Bronchial epithelial cell (primary cell): ENCODE measurements around the gene DUSP1. TPM values are rescaled to one million over a fixed set of nuclear protein-coding genes. Genes with fewer than 3 reads are reported as not detected.

ENCODE experiments used
- DNase-seq: peaks from one replicate; pipeline ENCODE4 v3.0.0-alpha.2; 2010; ENCODE audit warnings: low read depth
- FAIRE-seq: peaks from 2 replicates; lab custom pipeline; 2011; peaks lifted over from hg19 to GRCh38; lab: Jason Lieb, UNC
- H3K27me3 ChIP-seq: 2 replicates; pipeline ENCODE4 v1.5.1; 2011; ENCODE audit warnings: low read length; ENCODE audit not compliant: control insufficient read depth, insufficient read depth
- H3K36me3 ChIP-seq: 2 replicates; pipeline ENCODE4 v1.5.1; 2011; ENCODE audit warnings: low read length; ENCODE audit not compliant: control insufficient read depth, insufficient read depth
- H3K4me3 ChIP-seq: 2 replicates; pipeline ENCODE4 v1.5.1; 2011; ENCODE audit warnings: mild to moderate bottlenecking, low read depth, low read length, control low read depth
- total RNA-seq: library from RNA; depleted of rRNA; stranded (reverse); fragments of >200 nt; gene quantifications from 2 replicates; pipeline ENCODE4 v1.2.1, GENCODE V29; 2014
- TF ChIP-seq, protein P1 (sequence below): IDR thresholded peaks from 2 replicates; pipeline ENCODE4 v1.5.1; 2011; ENCODE audit warnings: mild to moderate bottlenecking, moderate library complexity, low read length, control low read depth, inconsistent platforms; ENCODE audit not compliant: insufficient read depth, severe bottlenecking

Gene DUSP1
- total RNA-seq, 1 donor from 2014 or later: 114 TPM

DNA sequence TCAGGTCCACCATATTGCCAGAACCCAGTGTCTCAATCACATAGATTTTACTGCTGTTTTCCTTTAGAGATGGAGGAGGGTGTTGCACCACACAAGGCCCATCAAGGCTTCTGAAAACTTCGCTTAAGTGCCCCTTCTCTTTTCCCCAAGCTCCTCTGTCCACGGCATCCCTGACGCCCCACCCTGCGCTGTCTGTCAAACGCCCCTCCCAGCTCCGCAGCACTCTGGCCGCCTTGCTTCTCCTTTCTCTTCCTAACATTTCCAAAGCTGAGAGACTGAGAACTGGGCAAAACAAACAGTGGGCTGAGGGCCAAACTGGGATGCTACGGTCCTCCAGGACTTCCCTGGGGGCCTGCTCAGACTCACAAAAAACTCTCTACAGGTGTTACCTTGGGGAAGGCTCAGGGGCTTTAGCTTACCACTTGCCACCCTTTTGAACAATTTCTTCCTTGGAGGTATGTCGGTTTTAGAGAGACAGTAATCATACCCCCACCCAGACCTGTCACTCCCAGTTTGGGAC, 34.8 kb upstream of the DUSP1 start:
- Histone ChIP-seq H3K27me3 (no peaks in the 10 kb centered on the region), H3K36me3 (no peaks in the 10 kb centered on the region), H3K4me3 (no peak overlapping the region)
- FAIRE-seq: no peak
- TF ChIP-seq, protein P1, sequence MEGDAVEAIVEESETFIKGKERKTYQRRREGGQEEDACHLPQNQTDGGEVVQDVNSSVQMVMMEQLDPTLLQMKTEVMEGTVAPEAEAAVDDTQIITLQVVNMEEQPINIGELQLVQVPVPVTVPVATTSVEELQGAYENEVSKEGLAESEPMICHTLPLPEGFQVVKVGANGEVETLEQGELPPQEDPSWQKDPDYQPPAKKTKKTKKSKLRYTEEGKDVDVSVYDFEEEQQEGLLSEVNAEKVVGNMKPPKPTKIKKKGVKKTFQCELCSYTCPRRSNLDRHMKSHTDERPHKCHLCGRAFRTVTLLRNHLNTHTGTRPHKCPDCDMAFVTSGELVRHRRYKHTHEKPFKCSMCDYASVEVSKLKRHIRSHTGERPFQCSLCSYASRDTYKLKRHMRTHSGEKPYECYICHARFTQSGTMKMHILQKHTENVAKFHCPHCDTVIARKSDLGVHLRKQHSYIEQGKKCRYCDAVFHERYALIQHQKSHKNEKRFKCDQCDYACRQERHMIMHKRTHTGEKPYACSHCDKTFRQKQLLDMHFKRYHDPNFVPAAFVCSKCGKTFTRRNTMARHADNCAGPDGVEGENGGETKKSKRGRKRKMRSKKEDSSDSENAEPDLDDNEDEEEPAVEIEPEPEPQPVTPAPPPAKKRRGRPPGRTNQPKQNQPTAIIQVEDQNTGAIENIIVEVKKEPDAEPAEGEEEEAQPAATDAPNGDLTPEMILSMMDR: no peak
- DNase-seq: no peak

DNA sequence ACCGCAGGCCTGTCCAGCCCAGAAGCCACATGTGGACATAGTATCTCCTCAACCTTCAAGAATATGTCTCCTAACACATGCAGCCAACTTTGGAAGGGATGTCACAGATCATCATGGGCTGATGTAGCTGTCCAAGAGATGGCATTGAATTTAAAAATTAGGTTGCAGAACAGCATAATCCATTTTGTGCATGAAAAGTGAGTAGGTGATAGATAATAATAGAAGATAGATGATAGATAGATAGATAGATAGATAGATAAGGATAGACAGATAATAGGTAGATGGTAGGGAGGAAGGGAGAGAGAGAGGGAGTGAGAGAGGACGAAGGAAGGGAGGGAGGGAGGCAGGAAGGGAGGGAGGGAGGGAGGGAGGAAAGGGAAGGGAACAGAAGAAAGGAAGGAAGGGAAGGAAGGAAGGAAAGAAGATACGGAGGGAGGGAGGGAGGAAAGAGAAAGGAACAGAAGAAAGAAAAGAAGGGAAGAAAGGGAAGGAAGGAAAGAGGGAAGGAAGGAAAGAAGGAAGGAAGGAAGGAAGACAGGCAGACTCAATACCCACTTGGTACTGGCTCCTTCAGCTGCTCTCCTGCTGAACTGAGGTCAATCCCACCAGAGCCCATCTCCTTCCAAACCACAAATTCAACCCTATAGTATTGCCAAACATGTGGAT, 34.2 kb upstream of the DUSP1 start:
- Histone ChIP-seq H3K36me3 (no peaks in the 10 kb centered on the region), H3K27me3 (no peaks in the 10 kb centered on the region), H3K4me3 (no peak overlapping the region)
- FAIRE-seq (no peak), DNase-seq (no peak)
- TF ChIP-seq, protein P1: no peak

DNA sequence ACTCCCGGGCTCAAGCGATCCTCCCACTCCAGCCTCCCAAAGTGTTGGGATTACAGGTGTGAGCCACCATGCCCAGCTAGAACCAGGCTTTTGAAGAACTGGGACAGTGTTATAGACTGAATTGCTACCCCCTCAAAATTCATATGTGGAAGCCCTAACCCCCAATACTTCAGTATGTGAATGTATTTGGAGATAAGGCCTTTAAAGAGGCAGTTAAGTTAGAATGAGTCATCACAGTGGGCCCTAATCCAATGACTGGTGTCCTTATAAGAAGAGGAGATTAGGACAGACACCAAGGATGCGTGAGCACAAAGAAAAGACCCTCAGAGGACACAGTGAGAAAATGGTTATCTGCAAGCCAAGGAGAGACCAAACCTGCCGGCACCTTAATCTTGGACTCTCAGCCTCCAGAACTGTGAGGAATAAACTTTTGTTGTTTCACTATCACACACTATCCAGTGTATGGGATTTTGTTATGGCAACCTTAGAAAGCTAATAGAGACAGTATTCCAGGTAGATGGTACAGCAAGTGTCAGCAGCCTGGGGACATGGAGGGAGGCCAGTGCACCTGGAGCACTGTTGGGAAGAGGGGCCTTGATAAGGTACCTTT, 31.7 kb upstream of the DUSP1 start:
- H3K4me3 ChIP-seq: no peak overlapping the region
- FAIRE-seq: no peak
- no peaks in the 10 kb centered on the region for H3K27me3 ChIP-seq
- peak; percentile 69 for DNase-seq
- TF ChIP-seq, protein P1: no peak
- H3K36me3 ChIP-seq: no peaks in the 10 kb centered on the region

DNA sequence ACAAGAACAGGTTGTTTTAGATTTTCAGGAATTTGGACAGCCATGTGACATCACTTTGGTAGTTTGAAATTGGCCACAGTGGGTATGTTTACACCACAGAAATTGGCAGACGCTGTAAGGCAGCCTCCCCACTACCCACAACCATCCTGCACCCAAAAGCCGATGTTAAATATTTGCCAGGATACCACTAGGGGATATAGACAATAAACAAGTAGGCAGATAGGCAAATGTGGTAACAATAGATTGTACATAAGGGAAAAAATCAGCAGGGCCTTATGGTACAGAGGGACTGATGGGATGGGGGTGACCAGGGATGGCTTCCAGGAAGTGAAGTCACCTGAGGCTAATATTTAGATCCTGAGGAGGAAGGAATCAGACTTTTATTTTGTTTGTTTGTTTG, 31.1 kb upstream of the DUSP1 start:
- no peaks in the 10 kb centered on the region for H3K36me3 ChIP-seq
- TF ChIP-seq, protein P1: no peak
- no peak for DNase-seq
- no peak overlapping the region for H3K4me3 ChIP-seq
- no peaks in the 10 kb centered on the region for H3K27me3 ChIP-seq
- no peak for FAIRE-seq

DNA sequence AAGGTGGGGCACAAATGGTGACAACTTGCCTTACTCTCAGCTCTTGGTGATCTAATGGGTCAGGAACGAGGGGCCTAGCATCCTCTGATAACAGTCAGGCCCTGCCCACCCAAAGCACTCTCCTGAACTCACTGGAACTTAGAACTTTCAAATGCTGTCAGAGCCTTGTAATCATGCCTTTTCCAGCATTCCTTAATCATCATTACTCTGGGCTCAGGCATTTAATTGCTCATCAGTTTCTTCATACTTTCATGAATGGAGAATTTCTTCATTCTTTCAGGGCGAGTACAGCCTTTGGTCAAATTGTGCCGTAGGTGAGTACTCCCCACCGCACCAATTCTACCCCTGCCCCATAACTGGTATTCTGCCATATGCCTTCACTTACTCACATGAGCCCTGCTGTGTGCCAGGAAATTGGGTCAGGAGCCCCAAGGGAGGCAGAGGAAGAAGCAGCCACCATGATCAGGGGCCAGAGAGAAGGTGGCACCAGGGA, 30.2 kb upstream of the DUSP1 start:
- peak; percentile 99 for DNase-seq
- no peak for FAIRE-seq
- TF ChIP-seq, protein P1: no peak
- no peaks in the 10 kb centered on the region for H3K27me3 ChIP-seq
- H3K36me3 ChIP-seq: no peaks in the 10 kb centered on the region
- no peak overlapping the region for H3K4me3 ChIP-seq
